GM18861 (cell line): ENCODE data around the gene AGAP1.

Experiments used
- ATAC-seq: cut with Tn5 transposase; IDR thresholded peaks from one replicate; pipeline ENCODE4 v1.9.1; 2021; ENCODE audit not compliant: unreplicated experiment

AGAP1 gene

DNA sequence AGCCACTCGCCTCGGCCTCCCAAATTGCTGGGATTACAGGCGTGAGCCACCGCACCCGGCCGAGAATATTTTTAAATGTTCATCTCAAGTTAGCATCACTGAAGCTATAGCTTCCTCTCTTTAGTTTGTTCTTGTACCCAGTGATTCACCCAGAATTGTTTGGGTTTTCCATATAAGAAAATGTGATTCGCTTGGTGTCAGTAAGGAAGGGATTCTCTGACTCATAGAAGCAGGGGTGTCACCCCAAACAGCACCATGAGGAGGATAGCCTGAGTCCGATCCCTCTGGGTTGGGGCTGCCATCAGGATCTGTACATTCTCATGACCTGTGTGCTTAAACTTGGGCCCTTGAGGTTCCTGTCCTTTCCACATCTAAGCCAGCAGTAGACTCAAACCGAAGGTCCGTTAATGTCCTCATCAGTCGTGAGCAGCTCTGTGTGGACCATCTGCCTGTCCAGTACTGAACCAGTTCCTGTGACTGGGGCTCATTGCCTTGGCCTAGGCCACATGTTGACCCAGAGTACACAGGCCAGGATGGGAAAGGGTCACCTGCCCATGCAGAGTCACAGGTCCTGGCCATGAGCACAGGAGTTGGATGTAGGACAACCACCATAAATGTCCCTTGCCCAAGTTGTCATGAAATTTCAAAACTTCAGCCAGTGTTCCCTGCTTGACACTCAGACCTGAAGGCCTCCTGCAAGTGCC lies 362.5 kb downstream of the AGAP1 start:
- ATAC-seq = no peak

- no peak for ATAC-seq
These were observed 363.8 kb downstream of the AGAP1 start for GRCh38 chr2:235857598-235857997.

DNA sequence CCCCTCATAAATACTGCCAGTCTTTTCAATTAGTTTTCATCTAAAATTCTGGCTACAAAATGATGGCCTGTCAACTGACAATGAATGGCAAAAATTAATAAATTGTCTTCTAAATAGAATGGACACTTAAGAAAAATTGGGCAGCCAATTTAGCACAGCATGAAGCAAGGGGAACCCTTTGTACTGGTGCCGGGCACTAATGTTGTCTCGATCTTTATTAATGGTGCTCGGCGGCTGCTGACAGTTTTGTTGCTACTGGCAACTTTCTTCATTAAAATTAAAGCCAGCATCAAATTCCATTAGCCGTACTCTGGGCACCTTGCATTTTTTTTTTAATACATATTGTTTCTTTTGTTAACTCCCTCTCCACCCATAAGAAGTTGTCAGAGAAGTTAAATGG lies 365.0 kb downstream of the AGAP1 start:
- ATAC-seq = no peak

GRCh38 chr2:235859651-235860050 lies 365.8 kb downstream of the AGAP1 start:
- no peak for ATAC-seq

- no peak for ATAC-seq
These were observed 366.3 kb downstream of the AGAP1 start for GRCh38 chr2:235860111-235860510.

DNA sequence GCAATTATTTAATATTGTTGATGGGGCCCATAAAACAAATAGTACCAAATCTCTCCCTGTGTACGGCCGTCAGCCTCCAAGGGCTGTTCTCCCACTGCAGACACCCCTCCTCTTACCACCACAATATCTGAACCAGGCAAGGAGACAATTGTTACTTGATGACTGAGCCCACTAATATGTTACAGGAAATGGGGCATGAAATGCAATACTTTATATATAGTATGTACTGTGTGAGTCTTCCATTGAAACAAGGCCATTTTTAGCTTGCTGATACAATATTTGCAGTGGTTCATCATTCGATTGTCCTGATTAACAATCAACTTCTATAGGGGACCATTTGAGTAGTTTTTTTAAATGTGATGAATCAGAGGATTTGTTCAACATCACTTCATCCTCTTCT lies 367.0 kb downstream of the AGAP1 start:
- no peak for ATAC-seq

GRCh38 chr2:235861383-235861782 lies 367.5 kb downstream of the AGAP1 start:
- no peak for ATAC-seq

- ATAC-seq = no peak
These were observed 369.6 kb downstream of the AGAP1 start for GRCh38 chr2:235863414-235863813.

GRCh38 chr2:235864302-235864701 lies 370.5 kb downstream of the AGAP1 start:
- ATAC-seq = no peak

- ATAC-seq = no peak
These were observed 371.1 kb downstream of the AGAP1 start for GRCh38 chr2:235864733-235865515.

GRCh38 chr2:235866373-235866772 lies 372.5 kb downstream of the AGAP1 start:
- no peak for ATAC-seq

DNA sequence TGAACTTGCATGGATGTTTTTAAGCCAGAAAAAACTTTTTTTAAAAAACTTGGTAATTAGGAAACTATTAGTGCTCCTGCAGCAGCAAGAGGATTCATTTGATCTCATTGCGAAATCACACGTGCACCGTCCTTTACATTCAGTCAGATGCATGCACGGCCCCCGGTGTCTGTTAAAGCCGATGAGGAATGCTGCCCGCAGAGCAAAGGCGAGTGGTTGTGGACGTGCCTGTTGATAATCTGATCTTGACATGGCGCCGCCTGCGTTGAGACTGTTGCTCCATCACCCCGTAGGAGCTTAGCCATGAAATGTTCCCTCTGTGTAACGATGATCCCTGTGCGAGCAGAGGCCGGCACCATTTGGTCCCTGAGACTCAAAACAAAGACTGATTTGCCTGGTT lies 374.4 kb downstream of the AGAP1 start:
- no peak for ATAC-seq

DNA sequence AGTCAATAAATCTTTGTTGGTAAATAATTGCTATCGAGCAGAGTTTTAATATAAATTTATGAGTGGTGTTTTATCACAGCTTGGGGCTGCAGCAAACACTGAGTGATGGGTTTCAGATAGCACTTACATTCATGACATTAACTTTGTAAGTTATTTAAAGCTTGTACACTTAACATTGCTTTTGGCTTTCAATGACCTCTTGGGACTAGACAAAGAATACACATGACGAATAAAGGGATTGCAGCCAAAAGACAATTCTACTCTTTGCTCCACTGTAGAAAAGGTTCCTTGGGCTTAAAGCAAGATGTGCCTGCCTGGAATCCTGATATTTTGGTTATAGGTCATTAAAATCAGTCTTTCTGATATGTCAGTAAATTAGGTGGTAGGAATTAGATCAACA lies 374.8 kb downstream of the AGAP1 start:
- ATAC-seq = no peak

DNA sequence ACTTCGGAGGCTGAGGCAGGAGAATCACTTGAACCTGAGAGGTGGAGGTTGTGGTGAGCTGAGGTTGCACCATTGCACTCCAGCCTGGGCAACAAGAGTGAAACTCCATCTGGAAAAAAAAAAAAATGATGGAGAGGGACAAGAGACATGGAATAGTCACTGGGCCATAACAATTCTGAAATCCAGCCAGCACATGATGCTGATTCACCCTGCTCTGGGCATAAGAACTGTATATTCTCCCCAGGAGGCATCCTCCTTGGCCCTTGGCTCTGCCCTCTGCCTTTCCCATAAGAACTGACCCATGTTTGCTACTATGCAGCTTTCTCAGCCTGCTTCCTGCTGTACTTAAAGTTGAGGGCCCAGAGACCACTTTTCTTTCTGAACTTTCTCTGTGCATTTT lies 376.7 kb downstream of the AGAP1 start:
- ATAC-seq = no peak

GRCh38 chr2:235876099-235876679 lies 382.3 kb downstream of the AGAP1 start:
- ATAC-seq = no peak

DNA sequence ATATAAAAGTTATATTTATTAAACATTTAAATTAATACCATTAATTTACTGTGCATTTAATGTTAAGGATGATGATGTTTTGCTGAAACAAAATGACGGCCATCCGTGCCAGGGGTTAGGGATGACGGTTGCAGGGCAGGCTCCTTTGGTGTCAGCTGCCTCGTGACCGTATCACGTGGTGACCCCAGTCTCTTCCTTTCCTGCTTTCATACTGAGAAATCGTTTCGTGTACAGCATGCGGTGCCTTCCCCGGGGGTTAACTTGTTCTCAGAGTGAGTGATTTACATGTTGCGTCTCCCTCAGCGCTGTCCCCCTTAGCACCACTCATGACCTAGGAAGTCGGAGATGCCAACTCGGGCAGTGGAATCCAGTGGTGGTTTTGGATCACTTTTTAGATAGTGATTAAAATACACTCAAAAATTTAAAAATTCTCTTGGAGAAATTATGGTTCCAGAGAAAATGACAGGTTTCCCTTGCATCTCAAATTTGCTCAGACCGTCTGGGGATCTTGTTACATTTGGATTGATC lies 383.5 kb downstream of the AGAP1 start:
- ATAC-seq = no peak

GRCh38 chr2:235879116-235879515 lies 385.3 kb downstream of the AGAP1 start:
- ATAC-seq = no peak

- no peak for ATAC-seq
These were observed 389.8 kb downstream of the AGAP1 start for GRCh38 chr2:235883675-235884074.

DNA sequence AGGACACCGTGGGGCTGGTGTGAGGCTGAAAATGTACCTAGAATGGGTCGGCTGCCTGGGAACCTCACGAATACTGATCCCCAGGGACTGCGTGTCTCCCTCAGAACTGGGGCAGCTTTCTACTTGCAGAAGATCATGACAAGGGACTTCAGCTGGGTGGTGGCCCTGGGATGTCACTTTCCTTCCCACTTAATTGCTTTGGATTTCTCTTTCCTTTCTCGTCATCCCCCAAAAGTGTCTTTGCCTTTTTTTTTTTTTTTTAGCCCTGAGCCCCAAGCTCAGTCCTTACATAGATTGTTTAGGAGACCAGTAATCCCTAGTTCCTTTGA lies 395.4 kb downstream of the AGAP1 start:
- no peak for ATAC-seq

DNA sequence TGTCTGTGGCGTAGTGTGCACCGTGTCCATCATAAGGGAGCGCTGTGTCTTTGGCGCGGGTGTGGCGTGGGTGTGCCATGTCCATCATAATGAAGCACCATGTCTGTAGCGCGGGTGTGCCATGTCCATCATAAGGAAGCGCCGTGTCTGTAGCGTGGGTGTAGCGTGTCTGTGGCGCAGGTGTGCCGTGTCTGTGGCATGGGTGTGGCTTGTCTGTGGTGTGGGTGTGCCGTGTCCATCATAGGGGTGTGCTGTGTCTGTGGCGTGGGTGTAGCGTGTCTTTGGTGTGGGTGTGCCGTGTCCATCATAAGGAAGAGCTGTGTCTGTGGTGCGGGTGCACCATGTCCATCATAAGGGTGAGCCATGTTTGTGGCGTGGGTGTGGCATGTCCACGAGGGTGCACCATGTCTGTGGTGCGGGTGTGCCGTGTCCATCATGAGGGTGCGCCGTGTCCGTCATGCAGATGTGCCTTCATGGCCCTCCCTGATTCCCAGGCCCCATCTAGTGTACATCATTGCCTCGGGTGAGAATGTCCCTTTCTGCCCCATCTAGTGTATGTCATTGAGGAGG lies 399.4 kb downstream of the AGAP1 start:
- ATAC-seq = no peak

GRCh38 chr2:235894839-235895238 lies 401.0 kb downstream of the AGAP1 start:
- no peak for ATAC-seq

GRCh38 chr2:235896061-235896460 lies 402.2 kb downstream of the AGAP1 start:
- no peak for ATAC-seq
